PFSK-1 (cell line): ENCODE results near the gene RGS3.

Source experiments
- FOXP2 ChIP-seq: optimal IDR thresholded peaks from 2 replicates; pipeline ENCODE3; 2011; ENCODE audit warnings: borderline replicate concordance, control low read depth, inconsistent platforms; ENCODE audit not compliant: insufficient read depth; ENCODE audit errors: extremely low read length, extremely low read depth
- POLR2AphosphoS5 ChIP-seq: IDR thresholded peaks from 2 replicates; pipeline ENCODE4 v1.6.1; 2012; ENCODE audit warnings: low read depth, mild to moderate bottlenecking, control low read depth, low read length, moderate library complexity
- REST ChIP-seq, 2 experiments: IDR thresholded peaks; 2 replicates each; pipeline versions ENCODE4 v1.6.1 to v1.8.0; 2011 to 2012; ENCODE audit warnings: low read depth in 2 of 2, low read length in 2 of 2, control low read depth in 1 of 2, inconsistent platforms in 1 of 2, mild to moderate bottlenecking in 1 of 2, moderate library complexity in 1 of 2; ENCODE audit not compliant: insufficient read depth in 1 of 2
- SIN3A ChIP-seq: IDR thresholded peaks from 2 replicates; pipeline ENCODE4 v1.6.1; 2012; ENCODE audit warnings: mild to moderate bottlenecking, low read length, moderate library complexity, borderline replicate concordance; ENCODE audit not compliant: insufficient read depth
- TAF1 ChIP-seq: IDR thresholded peaks from 2 replicates; pipeline ENCODE4 v1.6.1; 2012; ENCODE audit warnings: low read length, control low read depth, borderline replicate concordance; ENCODE audit not compliant: insufficient read depth

DNA sequence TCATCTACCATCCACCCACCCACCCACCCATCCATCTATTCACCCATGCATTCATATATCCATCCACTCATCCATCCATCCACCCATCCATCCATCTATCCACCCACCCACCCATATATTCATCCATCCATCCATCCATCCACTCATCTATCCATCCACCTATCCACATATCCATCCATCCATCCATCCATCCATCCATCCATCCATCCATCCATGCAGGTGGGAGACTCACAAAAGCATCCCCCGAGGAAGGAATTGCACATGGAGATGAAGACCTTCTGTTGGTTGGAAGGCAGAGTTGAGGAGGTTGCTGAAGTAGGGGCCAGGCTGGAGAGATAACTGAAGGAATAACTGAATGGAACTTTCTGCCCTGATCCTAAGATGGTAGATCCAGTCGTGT lies 126.9 kb downstream of the RGS3 start:
- TF ChIP-seq TAF1 (no peak), REST (IDR thresholded peaks at IDR 0.05; ENCODE audit: insufficient read depth in 1 of 2, low read depth in 2 of 2, low read length in 2 of 2) (no peak), SIN3A (no peak), POLR2AphosphoS5 (no peak), FOXP2 (no peak)
